HepG2 (cell line): ENCODE measurements around the gene SDK1. TPM values are rescaled to one million over a fixed set of nuclear protein-coding genes. Genes with fewer than 3 reads are reported as not detected.

Experiments
- ATAC-seq: fragments of 200-7000 bp; cut with Tn5 transposase; 3 replicates; pipeline ENCODE4 v1.9.1; 2020; ENCODE audit warnings: mild to moderate bottlenecking, moderate library complexity
- BruUV-seq: library from RNA; stranded (reverse); fragments of 400-500 nt; replicated peaks from 2 replicates; lab custom pipeline; 2021; lab: Mats Ljungman, UMichigan
- CTCF ChIA-PET: fragments of 300-600 bp; formaldehyde crosslinking; extraction: SDS; loops from one replicate; lab custom pipeline; 2021; ENCODE audit warnings: low total read pairs, inconsistent platforms, low intra/inter-chr PET ratio; lab: Yijun Ruan, JAX
- POLR2A ChIA-PET: fragments of 350-600 bp; sonication (Branson Sonifier 250); formaldehyde crosslinking; loops from one replicate; lab custom pipeline; 2020; ENCODE audit warnings: antibody characterized with exemption, inconsistent platforms; lab: Yijun Ruan, JAX
- DNase-seq: peaks from one replicate; pipeline ENCODE4 v3.0.0-alpha.2; 2015; ENCODE audit warnings: low spot score
- FAIRE-seq: peaks from 3 replicates; lab custom pipeline; 2011; peaks lifted over from hg19 to GRCh38; lab: Jason Lieb, UNC
- H2AFZ ChIP-seq: one replicate; pipeline ENCODE4 v1.6.1; 2011; ENCODE audit warnings: low read length, inconsistent platforms
- H3K27ac ChIP-seq: fragments of 300-600 bp; 3 replicates; pipeline ENCODE4 v1.8.0; 2011; ENCODE audit warnings: mixed run types, mild to moderate bottlenecking, mixed read lengths, low read length, inconsistent platforms; ENCODE audit not compliant: insufficient read depth; ENCODE audit errors: extremely low read length
- H3K27me3 ChIP-seq, 2 experiments: fragments of 200-600 bp in 1 of 2; 2 replicates in 1 of 2; 3 replicates in 1 of 2; pipeline versions ENCODE4 v1.6.0 to v1.8.0; 2011; ENCODE audit warnings: low read length in 2 of 2, mild to moderate bottlenecking in 2 of 2, moderate library complexity in 2 of 2, inconsistent platforms in 1 of 2; ENCODE audit not compliant: insufficient read depth in 2 of 2, control insufficient read depth in 1 of 2
- H3K36me3 ChIP-seq, 2 experiments: fragments of 200-600 bp in 1 of 2; replicated peaks in 1 of 2; 2 replicates in 1 of 2; 3 replicates in 1 of 2; pipeline versions ENCODE4 v1.5.1 to v1.8.0; 2011; ENCODE audit warnings: low read length in 2 of 2, inconsistent platforms in 1 of 2; ENCODE audit not compliant: insufficient read depth in 2 of 2, control insufficient read depth in 1 of 2
- H3K4me1 ChIP-seq: 2 replicates; pipeline ENCODE4 v1.5.1; 2012; ENCODE audit warnings: low read length, inconsistent platforms; ENCODE audit not compliant: insufficient read depth
- H3K4me2 ChIP-seq: 2 replicates; pipeline ENCODE4 v1.6.0; 2011; ENCODE audit warnings: low read depth, low read length, inconsistent platforms
- H3K4me3 ChIP-seq, 3 experiments: fragments of 200-600 bp in 1 of 3; sonication (generic), shearing (Covaris generic) in 1 of 3; replicated peaks in 1 of 3; 2 replicates each; pipeline ENCODE4 v1.5.1; 2011 to 2016; ENCODE audit warnings: low read length in 3 of 3, inconsistent platforms in 2 of 3, low read depth in 2 of 3, mild to moderate bottlenecking in 2 of 3, control low read depth in 1 of 3, mixed read lengths in 1 of 3; ENCODE audit not compliant: insufficient read depth in 1 of 3
- H3K79me2 ChIP-seq: one replicate; pipeline ENCODE4 v1.6.1; 2011; ENCODE audit warnings: low read length, inconsistent platforms; ENCODE audit not compliant: insufficient read depth
- H3K9ac ChIP-seq: 2 replicates; pipeline ENCODE4 v1.6.0; 2011; ENCODE audit warnings: mild to moderate bottlenecking, low read depth, low read length, inconsistent platforms; ENCODE audit not compliant: insufficient read depth
- H3K9me3 ChIP-seq: 2 replicates; pipeline ENCODE4 v1.5.1; 2012; ENCODE audit warnings: mild to moderate bottlenecking, low read length
- H4K20me1 ChIP-seq: 2 replicates; pipeline ENCODE4 v1.6.0; 2011; ENCODE audit warnings: inconsistent platforms, mild to moderate bottlenecking, low read length, moderate library complexity; ENCODE audit not compliant: insufficient read depth
- GFI1 ChIP-seq: sonication (generic); formaldehyde crosslinking; IDR thresholded peaks from 2 replicates; pipeline ENCODE4 v1.5.0; 2020; ENCODE audit warnings: missing genetic modification reagents, mild to moderate bottlenecking, borderline replicate concordance
- ISX ChIP-seq: sonication (generic); formaldehyde crosslinking; conservative IDR thresholded peaks from 2 replicates; pipeline ENCODE4 v1.5.0; 2020; ENCODE audit warnings: missing genetic modification reagents
- SETDB1 ChIP-seq: sonication (generic); formaldehyde crosslinking; IDR thresholded peaks from 2 replicates; pipeline ENCODE4 v1.5.1; 2020; ENCODE audit warnings: missing genetic modification reagents, mild to moderate bottlenecking, borderline replicate concordance
- SIX4 ChIP-seq: sonication (generic); formaldehyde crosslinking; IDR thresholded peaks from 2 replicates; pipeline ENCODE4 v1.4.0; 2020; ENCODE audit warnings: missing genetic modification reagents
- ZNF224 ChIP-seq: sonication (generic); formaldehyde crosslinking; IDR thresholded peaks from 2 replicates; pipeline ENCODE4 v1.5.0; 2020; ENCODE audit warnings: mild to moderate bottlenecking, missing genetic modification reagents
- ZNF34 ChIP-seq: sonication (generic); formaldehyde crosslinking; IDR thresholded peaks from 2 replicates; pipeline ENCODE4 v1.4.0; 2020; ENCODE audit warnings: mild to moderate bottlenecking, missing genetic modification reagents, borderline replicate concordance
- ZNF644 ChIP-seq: IDR thresholded peaks from 2 replicates; pipeline ENCODE4 v1.6.1; 2016; ENCODE audit warnings: low read depth
- ZNF816 ChIP-seq: sonication (generic); formaldehyde crosslinking; IDR thresholded peaks from 2 replicates; pipeline ENCODE4 v1.8.0; 2022; ENCODE audit warnings: missing genetic modification reagents, mild to moderate bottlenecking, borderline replicate concordance
- WGBS: methylation state at CpG from one replicate; pipeline ENCODE4 v1.1.6; 2017; ENCODE audit warnings: low lambda C conversion rate; 5-methylcytosine and 5-hydroxymethylcytosine counted together
- in situ Hi-C: cut with HindIII; loops from 2 replicates; pipeline ENCODE4 v1.10.0; 2017; ENCODE audit warnings: low pct_unique_long_range_greater_than_20kb; ENCODE audit not compliant: extremely low pct_ligation_motif_present
- intact Hi-C: fragments of 100-400 bp; cut with micrococcal nuclease; formaldehyde crosslinking; loops from one replicate; pipeline ENCODE4 v1.10.0; 2022; ENCODE audit not compliant: unreplicated experiment
- polyA plus RNA-seq, 8 experiments: library from polyadenylated mRNA; depleted of rRNA in 3 of 8; stranded (reverse) in 7 of 8; unstranded in 1 of 8; fragments of >200 nt; fragmentation: Illumina TruSeq in 4 of 8; extraction: Trizol in 4 of 8; gene quantifications; 2 replicates each; pipeline versions ENCODE4 v1.2.1 to v1.2.3, GENCODE V29; 2011 to 2016; ENCODE audit warnings: low read depth in 4 of 8, missing spikeins in 1 of 8, mixed read lengths in 1 of 8; ENCODE audit not compliant: insufficient read depth in 1 of 8
- total RNA-seq, 5 experiments: library from RNA; depleted of rRNA; stranded (reverse); fragments of >200 nt; fragmentation: Illumina TruSeq; extraction: Trizol; gene quantifications; 2 replicates each; pipeline ENCODE4 v1.2.3, GENCODE V29; 2016; ENCODE audit warnings: low read depth in 1 of 5
- TF ChIP-seq, protein P1 (sequence below): sonication (generic); formaldehyde crosslinking; IDR thresholded peaks from 2 replicates; pipeline ENCODE4 v1.8.0; 2022; ENCODE audit warnings: mild to moderate bottlenecking, missing genetic modification reagents
- TF ChIP-seq, protein P2 (sequence below): IDR thresholded peaks from 2 replicates; pipeline ENCODE4 v1.6.1; 2016; ENCODE audit warnings: low read depth

SDK1 gene
- total and polyA plus RNA-seq, 2 of the 13 experiments (the other 11 are each of a cell fraction or from before 2014, with no cell fraction given) = 0.35 to 2.4 TPM

DNA sequence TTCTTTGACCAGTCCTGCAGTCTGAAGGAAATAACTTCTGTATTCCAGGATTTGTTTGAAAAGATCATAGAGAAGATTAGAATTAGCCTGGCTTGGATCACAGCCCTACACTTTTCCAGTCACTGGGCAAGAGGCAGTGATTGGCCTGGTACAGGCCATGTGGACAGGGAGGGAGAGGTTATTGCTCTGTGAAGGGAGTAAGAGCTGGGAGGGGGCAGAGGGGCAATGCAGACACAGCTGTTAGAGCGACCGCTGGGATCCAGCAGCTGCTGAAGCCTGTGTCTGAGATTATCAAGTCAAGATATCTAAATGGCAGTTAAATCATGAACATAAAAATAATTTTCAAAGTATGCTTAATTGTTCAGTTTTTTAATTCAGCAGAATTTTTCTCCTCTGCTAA is 257.3 kb downstream of the SDK1 start (continued):
- TF ChIP-seq, protein P1, sequence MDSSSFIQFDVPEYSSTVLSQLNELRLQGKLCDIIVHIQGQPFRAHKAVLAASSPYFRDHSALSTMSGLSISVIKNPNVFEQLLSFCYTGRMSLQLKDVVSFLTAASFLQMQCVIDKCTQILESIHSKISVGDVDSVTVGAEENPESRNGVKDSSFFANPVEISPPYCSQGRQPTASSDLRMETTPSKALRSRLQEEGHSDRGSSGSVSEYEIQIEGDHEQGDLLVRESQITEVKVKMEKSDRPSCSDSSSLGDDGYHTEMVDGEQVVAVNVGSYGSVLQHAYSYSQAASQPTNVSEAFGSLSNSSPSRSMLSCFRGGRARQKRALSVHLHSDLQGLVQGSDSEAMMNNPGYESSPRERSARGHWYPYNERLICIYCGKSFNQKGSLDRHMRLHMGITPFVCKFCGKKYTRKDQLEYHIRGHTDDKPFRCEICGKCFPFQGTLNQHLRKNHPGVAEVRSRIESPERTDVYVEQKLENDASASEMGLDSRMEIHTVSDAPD (CRISPR knock-in tag) = no peak
- TF ChIP-seq ISX (CRISPR knock-in tag) (no peak), ZNF644 (CRISPR knock-in tag) (no peak), ZNF224 (CRISPR knock-in tag) (no peak), SETDB1 (CRISPR knock-in tag) (no peak), ZNF816 (CRISPR knock-in tag) (no peak), SIX4 (CRISPR knock-in tag) (no peak)
- TF ChIP-seq, protein P2, sequence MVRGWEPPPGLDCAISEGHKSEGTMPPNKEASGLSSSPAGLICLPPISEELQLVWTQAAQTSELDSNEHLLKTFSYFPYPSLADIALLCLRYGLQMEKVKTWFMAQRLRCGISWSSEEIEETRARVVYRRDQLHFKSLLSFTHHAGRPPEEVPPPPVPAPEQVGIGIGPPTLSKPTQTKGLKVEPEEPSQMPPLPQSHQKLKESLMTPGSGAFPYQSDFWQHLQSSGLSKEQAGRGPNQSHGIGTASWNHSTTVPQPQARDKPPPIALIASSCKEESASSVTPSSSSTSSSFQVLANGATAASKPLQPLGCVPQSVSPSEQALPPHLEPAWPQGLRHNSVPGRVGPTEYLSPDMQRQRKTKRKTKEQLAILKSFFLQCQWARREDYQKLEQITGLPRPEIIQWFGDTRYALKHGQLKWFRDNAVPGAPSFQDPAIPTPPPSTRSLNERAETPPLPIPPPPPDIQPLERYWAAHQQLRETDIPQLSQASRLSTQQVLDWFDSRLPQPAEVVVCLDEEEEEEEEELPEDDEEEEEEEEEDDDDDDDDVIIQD (CRISPR knock-in tag) = no peak

DNA sequence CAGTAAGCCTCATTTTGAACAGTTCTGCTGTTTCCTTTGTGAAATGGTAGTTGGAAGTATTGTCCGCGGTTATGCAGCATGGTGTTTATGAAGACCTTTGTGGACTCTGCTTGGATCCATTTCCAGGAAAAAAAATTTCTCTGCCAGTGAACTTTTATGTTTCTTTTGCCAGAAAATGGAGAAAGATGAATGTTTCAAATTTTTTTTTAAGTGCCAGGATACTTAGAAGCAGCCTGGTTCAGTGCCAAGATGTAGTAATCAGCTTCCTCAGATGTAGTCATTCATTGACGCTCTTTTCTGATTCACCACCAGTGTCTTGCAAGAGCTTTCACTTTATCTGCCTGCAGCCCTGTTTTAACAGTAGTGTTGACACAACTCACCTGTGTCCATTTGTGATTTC is 258.2 kb downstream of the SDK1 start:
- POLR2A ChIA-PET = no interaction called here
- DNase-seq (no peak), ATAC-seq (no peak), FAIRE-seq (no peak)
- no peak overlapping the region for H2AFZ ChIP-seq
- BruUV-seq = no TSS peak
- WGBS = 83% methylated on average over 3 of the region's 3 CpGs
- CTCF ChIA-PET = no interaction called here
- H3K27ac ChIP-seq = no peak overlapping the region
- H3K9me3 ChIP-seq = no peaks in the 10 kb centered on the region
- H3K4me3 ChIP-seq = no peak overlapping the region
- in situ Hi-C loops (no loop called here), intact Hi-C loops (no loop called here)
- no peaks in the 10 kb centered on the region for H3K36me3 ChIP-seq
- no peaks in the 10 kb centered on the region for H4K20me1 ChIP-seq
- TF ChIP-seq ZNF34 (CRISPR knock-in tag) = no peak
- no peak for TF ChIP-seq GFI1 (CRISPR knock-in tag)
- H3K9ac ChIP-seq = no peak overlapping the region
- H3K79me2 ChIP-seq = no peaks in the 10 kb centered on the region
- H3K27me3 ChIP-seq = no peaks in the 10 kb centered on the region
- no peak overlapping the region for H3K4me2 ChIP-seq
- no peaks in the 10 kb centered on the region for H3K4me1 ChIP-seq
